Umbilical cord (tissue), 2 donors: ENCODE measurements around the gene CYB5A. TPM values are rescaled to one million over a fixed set of nuclear protein-coding genes. Genes with fewer than 3 reads are reported as not detected.
"Not testable (repeated sequence)": the region's sequence is repeated elsewhere in the genome, so short reads cannot be mapped to it uniquely, and the experiment has no call there.

Experiments
- DNase-seq: peaks from one replicate; pipeline ENCODE4 v3.0.0-alpha.2; 2015; ENCODE audit warnings: low spot score
- total RNA-seq: library from RNA; depleted of rRNA; stranded (reverse); fragments of >200 nt; gene quantifications from one replicate; pipeline ENCODE4 v1.2.3, GENCODE V29; 2014; ENCODE audit warnings: low replicate concordance; ENCODE audit not compliant: insufficient read depth

The CYB5A gene
- total RNA-seq, 1 donor from 2014 or later: 18.1 TPM

DNA sequence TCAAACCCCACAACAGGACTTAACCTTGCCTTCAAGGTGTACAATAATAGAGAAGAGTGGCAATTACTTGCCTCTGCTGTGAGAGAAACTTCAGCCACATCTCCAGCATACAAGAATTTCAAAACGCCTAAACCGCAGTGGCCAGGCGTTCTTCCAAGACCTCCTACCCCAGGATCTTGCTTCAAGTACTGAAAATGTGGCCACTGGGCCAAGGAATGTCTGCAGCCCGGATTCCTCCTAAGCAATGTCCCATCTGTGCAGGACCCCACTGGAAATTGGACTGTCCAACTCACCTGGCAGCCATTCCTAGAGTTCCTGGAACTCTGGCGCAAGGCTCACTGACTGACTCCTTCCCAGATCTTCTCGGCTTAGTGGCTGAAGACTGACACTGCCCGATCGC is 2.8 kb upstream of the CYB5A start:
- DNase-seq: no peak

DNA sequence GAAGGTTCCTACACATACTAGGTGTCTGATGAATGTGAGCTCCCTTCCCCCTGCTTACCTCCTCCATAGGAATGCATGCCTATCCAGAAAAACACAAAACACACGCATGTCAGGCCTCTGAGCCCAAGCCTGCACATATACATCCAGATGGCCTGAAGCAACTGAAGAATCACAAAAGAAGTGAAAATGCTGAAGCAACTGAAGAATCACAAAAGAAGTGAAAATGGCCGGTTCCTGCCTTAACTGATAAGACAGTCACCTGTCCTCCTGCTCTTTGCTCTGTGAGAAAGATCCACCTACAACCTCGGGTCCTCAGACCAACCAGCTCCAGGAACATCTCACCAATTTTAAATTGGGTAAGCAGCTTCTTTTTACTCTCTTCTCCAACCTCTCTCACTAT is 1.2 kb upstream of the CYB5A start:
- DNase-seq: not testable (repeated sequence)

DNA sequence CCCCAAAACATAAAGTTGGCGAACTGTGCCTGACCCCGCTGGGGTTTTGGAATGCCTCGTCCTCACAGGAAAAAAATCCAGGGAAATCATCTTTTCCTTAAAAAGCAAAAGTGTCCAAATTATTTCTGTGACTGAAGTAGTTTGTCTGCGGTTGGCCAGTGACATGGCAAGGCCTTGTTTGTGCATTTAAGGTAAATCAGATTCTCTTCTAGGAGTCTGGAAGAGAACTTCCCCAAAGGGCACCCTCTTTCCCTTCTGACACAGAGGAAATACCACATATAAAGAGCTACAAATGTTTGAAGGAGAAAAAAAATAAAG is 737 bp upstream of the CYB5A start:
- no peak for DNase-seq

DNA sequence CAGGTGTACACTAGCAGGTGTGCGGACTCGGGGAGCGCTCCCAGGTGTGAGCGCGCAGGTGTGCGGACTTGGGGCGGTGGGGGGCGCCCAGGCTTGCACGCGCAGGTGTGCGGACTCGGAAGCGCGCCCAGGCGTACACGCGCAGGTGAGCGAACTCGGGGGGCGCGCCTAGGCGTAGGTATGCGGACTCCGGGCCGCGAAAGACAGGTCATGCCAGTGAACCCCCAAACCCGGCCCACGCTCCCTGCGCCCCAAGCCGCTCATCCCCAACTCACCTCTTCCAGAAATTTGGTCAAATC is 342 bp downstream of the CYB5A start:
- DNase-seq: peak; percentile 13

DNA sequence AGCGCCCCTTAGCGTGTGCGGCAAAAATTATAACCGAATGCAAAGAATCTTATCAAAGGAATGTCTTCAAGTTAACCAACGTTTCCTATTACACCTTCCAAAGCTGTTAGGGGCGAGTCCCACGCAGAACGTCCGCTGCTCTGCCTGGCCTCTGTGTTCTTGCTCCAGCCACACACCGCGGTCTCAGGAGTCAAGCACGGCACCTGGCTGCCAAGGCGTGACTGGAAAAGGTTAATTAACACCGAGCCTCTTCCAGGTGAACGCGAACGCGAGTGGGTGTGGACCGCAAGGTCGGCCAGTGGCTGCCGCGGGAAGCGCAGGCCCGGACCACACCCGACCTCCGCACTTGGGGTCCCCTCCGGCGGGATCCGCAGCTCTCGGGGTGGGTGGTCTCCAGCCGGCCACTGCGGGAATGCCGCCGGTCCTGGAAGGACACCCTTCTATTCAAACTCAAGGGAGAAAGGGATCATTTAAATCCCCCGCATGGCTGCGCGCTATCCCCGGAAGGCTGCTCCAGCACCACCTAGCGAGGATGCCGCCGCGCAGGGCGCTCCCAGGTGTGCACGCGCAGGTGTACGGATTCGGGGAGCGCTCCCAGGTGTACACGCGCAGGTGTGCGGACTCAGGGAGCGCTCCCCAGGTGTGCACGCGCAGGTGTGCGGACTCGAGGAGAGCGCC is 830 bp downstream of the CYB5A start:
- peak; percentile 46 for DNase-seq

DNA sequence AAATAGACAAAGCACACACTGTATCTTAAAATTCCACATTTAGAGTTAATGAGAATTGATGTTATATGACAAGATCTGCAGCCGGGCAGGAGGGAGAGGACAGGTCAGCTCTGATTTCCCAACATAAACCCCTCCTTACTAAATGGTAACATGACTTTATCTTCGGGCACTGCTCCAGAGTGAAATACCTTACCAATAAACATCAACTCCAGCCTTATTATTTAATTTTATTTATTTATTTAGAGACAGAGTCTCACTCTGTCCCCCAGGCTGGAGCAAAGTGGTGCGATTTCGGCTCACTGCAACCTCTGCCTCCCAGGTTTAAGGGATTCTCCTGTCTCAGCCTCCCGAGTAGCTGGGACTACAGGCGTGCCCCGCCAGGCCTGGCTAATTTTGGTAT is 1.7 kb downstream of the CYB5A start:
- no peak for DNase-seq

DNA sequence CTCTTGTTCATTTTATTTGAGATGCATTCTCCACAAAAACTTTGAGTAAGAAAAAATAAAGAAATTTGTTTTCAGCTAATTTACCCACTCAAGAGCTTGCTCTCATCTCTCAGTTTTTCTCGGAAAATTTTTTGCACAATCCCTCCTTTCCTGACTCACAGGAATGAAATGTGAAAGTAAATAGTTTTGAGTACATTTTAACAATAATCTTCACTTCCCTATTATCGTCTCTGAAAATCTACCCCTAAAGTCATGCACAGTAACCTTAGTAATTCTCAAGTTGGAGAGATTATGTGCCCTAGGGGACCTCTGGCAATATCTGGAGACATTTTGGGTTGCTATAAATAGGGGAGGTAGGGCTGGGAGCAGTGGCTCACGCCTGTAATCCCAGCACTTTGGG is 2.6 kb downstream of the CYB5A start:
- no peak for DNase-seq

DNA sequence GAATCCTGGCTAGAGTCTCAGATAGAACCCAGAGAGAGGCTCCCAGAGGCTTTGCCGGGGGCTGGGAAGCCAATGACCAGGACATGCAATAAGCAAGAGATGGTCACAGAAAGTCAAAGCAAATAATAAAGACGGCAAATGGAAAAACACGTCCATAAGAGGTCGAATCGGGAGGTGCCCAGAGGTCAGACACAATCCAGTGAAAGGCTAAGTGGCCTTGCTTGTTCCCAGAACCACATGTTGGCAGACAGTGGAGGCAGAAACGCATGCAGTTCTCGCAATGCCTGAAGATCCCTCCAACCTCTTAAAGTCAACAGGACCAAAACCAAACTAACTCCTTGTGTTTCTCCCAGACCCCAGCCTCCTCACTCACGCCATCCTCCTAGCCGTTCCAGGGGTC is 3.0 kb downstream of the CYB5A start:
- no peak for DNase-seq

DNA sequence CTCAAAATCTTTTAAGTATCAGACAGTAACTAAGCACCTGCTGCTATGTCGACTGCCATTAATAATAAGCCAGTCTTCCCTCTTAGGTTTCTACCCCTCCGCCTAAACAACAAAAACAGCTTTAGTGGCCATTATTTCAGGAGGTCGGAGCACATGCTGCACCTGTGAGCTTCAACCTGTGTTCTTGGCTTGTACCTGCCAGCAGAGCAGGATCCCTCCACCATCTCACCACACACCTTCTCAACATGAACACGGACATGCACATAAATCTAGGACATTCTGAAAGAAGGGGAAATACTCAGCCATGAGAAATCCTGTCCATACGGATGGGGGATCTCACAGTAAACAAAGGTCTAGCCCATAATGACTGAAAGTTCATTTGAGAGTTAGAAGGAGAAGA is 3.7 kb downstream of the CYB5A start:
- no peak for DNase-seq

DNA sequence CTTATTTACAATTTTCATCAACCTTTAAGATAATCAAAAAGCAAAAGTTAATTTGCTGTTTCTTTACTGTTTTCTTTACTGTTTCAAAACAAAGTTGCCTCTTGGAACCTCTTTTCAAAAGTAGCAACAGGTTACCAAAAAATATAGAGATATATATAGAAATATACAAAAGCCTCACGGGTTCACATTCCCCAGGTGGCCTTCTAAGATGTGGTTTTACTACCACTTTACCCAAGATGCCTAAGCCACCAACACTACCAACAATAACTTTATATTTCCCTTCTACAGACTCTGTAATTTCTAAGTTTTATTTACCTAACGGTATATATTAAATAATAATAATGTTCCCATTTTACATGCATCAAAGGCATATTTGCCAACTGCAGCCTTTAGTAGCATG is 4.9 kb downstream of the CYB5A start:
- no peak for DNase-seq

DNA sequence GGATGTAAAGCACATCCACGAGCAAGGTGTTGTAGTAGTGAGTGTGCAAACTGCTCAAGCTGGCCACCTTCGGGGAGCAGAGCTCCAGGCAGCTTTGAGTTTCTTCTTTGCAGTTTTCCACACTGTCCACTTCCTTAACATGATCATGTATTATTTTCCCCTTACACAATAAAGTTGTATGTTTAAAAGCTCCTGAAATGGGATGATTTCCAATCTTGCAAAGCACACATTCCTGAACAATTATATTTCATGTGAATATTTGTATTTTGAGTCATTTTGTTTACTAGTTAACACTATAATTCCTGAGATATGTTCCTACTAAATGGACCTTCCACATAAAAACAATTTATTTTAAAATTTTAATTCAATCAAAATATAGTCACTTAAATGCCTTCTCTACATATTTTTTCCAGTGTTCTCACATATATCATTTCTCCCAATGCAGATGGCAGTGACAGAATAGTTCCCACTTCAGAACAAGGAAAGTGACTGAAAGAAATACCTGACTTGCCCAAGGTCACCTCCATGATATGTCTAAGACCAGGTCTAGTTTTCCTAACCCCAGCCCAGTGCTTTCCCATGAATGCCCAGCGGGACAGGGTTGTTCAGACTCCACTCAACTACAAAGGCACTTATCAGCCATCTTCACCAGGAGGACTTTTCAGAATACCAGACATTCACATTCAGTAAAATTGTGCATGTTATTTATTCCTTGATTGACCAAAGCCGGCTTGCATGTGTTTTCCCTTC is 5.5 kb downstream of the CYB5A start:
- DNase-seq: no peak

DNA sequence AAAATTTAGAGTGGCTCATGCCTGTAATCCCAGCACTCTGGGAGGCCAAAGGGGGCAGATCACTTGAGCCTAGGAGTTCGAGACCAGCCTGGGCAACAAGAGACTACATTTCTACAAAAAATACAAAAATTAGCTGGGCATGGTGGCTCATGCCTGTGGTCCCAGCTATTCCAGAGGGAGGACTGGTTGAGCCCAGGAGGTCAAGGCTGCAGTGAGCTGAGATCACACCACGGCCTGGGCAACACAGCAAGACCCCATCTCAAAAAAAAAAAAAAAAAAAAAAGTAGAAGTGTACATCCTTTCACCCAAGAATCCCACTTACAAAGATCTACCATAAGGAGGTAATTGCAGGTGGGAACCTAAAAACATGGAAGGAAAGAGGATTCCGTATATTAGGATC is 6.2 kb downstream of the CYB5A start:
- not testable (repeated sequence) for DNase-seq

DNA sequence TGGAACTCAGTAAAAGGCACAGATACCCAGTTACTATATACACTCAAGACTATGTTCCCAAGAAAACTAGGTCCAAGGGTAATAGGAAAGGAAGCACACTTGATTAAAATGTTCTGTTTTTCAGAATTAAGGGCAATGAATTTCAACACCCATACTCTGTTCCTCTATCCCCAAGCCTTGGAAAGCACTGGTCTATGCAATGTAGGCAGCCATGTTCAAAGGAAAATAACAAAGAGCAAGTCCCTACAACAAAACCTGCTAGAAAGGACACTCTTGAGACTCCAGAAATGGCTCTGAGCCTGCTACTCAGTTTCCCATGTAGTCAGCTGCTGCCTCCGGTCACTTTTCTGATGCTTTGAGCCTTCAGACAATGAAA is 6.8 kb downstream of the CYB5A start:
- DNase-seq: no peak

DNA sequence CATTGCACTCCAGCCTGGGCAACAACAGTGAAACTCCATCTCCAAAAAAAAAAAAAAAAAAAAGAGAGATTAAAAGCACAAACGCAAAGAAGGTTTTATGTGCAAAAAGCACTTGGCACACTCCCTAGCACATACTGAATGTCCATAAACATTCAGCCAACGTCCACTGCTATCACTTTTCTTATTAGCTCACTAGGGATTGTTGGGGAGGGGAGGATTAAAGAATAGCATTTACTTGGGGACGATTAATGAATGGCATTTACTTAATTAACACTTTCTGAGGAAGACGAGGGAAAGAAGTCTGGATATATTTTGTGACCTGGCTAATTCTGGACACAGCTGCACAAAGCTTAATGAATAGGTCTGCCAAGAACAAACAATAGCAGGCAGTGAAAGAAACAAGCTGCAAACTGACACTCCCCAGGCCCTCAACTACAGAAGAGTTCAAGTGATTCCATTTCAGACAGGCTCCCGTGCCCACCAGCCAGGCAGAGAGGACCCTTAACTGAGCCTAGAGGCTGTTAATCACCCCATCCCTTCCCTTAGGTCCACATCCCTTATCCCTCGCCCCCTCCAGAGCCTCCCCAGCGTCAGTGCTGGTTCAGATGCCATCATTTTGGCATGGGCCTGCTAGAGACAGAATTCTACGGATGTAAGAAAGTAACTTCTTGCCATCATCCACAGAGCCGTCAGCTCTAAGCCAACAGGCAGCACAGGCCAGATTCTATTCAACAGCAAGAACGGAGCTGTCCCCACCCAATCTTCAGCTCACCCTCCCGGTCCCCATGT is 7.4 kb downstream of the CYB5A start:
- peak; percentile 36 for DNase-seq

DNA sequence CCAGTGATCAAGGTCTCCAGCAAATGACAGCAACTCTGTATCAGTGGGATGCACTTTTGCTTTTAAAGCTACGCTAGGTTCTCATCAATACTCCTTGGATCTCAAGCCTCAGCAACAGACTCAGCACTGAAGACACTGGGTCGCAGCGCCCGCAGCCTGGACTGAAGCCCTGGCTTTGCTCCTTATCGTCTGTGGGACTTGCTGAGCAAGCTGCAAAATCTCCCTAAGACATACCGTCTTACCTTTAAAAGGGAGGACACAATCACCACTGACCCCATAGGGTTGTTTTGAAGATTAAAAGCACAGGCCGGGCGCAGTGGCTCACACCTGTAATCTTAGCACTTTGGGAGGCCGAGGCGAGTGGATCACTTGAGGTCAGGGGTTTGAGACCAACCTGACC is 8.1 kb downstream of the CYB5A start:
- no peak for DNase-seq

DNA sequence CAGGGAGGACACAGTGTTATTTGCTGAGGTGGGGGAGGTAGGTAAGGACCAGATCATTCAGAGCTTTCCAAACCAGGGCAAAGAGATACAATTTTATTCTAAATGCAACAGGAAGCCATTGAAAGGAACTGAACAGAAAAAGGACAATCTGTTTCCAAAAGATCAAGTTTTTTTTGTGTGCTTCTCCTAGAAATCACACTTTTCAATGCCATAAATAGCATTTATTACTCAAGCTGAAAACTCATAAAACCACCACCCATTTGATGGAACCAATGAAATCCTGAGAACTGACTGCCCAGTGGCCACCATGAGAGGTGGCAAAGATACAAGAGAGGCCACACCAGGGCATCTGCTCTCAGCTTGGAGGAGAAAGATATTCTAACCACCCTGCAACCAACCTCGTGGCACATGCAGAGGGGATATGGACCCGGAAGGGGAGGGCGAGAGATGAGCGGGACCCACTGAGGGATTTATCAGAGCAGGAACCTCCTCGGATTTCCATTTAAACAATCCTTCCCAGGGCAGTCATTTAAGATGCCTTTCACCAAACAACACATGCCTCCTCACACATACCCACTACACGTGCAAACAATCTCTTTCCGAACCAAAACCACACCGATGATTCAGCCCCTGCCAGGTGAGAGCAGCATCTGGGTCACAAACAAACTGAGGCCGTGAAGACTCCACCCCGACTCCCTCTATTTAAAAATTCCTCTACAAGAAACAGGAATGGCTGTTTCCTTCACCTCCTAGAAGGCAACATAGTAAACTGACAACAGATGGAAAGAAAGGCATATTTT is 8.8 kb downstream of the CYB5A start:
- no peak for DNase-seq

DNA sequence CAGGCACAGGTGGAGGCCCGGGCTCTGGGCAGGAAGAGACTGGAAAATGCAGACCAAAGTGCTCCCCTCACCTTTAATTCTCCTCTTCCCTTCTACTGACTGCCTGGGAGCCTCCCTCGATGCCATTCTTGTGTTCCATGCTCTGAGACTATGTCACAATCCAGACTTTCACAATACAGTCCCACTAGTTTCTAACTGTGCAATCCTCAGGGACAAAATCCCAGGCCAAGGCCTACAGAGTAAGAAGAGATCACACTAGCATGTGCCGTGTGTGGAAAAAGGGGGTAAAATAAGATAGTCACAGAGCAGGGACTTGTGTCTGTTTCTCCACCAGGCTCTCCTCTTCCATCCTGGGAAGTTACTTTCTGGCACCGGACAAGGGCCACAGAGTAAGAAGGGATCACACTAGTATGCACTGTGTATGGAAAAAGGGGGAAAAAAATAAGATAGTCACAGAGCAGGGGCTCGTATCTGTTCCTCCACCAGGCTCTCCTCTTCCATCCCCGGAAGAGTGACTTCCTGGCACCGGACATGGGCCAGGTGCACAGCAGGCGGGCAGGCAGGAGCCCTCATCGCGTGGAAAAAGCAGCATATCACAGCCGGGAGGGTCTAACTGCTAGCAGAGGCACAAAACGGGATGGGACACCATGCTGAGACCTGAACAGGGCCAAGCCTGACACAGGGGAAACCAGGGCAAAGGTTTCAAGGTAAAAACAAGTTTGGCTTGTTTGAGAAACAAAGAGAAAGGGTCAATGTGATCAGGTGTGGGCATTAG is 9.6 kb downstream of the CYB5A start:
- no peak for DNase-seq

DNA sequence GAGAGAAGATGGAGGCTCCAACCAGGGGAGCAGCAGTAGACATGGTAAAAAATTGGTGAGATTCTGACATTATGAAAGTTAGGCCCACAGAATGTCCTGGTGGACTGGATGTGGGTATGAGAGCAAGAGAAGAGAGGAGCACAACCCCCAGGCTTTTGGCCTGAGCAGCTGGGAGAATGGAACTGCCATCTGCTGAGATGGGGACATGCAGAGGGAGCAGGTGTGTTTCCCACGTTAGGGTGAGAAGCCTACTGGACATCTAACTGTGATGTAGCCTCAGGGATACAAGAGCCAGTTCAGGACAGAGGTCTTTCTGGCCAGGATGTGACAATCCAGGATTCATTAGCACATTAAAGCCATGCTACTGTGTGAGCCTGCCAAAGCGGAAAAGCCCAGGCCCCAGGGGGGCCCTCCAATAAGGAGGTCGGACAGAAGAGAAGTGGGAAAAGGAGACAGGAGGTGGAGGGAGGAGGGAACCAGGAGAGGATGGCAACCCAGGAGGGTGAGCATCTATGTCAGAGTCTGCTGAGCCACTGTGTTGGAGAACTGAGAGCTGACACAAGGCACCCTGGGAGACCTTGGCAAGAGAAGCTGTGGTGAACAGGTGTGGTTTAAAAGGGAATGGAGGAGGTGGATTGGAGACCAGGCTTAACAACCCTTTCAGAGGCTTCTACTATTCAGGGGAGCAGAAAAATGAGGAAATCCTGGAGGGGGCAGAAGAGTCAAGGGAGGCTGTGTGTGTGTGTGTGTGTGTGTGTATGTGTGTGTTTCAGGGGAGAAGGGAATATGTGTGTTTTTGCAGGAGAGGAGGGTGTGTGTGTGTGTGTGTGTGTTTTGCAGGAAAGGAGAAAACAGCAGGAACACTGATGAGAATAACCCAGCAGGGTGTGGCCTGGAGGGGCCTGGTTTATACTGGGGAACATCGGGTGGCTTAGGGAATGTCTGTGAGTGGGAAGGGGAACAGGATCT is 10.5 kb downstream of the CYB5A start:
- DNase-seq: no peak

DNA sequence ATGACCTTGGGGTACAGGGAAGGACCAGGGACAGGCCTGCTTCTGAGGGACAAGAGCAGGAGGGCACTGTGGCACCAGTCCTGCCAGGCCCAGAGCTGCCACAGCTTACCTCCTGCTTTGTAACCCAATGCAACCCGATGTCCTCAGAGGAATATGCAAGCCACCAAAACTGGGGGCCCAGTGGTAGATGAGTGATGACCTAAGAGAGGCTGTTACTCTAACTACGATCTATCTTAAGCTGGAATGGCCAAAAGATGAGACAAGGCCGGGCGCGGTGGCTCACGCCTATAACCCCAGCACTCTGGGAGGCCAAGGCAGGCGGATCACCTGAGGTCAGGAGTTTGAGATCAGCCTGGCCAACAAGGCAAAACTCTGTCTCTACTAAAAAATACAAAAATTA is 12.8 kb downstream of the CYB5A start:
- DNase-seq: no peak

DNA sequence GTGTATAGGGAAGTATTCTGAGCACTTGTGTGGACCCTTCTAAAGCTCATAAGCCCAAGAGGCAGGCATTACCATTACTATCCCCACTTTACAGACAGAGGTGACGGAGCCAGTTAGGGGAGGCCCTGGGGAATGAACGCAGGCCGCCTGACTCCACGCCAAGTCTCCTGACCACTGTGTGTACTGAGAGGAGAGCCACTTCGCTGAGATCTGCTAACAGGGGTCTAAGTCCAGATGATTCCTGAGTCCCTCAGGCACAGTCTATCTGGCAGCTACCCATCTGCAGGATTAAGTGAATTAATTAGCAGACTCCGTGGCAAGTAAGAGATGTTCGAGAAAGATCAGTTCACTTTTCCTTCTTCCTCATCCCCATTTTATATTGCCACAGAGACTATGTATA is 13.7 kb downstream of the CYB5A start:
- DNase-seq: no peak
